Spleen (tissue), 7 donors: Measurements from ENCODE around the gene SASH1.

Experiments
- CTCF ChIP-seq, 11 experiments: fragments of 200-600 bp in 7 of 11; fragments of 450-650 bp in 4 of 11; sonication (generic) in 4 of 11; IDR thresholded peaks in 8 of 11; conservative IDR thresholded peaks in 3 of 11; 1 replicate in 7 of 11; 2 replicates in 4 of 11; pipeline versions ENCODE4 v1.4.0 to v1.8.0; 2016 to 2021; ENCODE audit warnings: antibody characterized with exemption in 11 of 11, inconsistent platforms in 4 of 11, mild to moderate bottlenecking in 1 of 11
- POLR2A ChIP-seq, 3 donors: fragments of 450-650 bp; IDR thresholded peaks; one replicate each; pipeline ENCODE4 v1.5.1; 2017; ENCODE audit warnings: antibody characterized with exemption in 3 of 3, mild to moderate bottlenecking in 1 of 3
- donor health status: DM: no; HTN: no; CAD: no; lungs with moderate emphysema.
- donor health status: DM: no; HTN: no; CAD: no.
- donor health status: DM: no; HTN: no; CAD: no.

- TF ChIP-seq CTCF (IDR thresholded peaks at IDR 0.05 in 8 of 11, conservative IDR thresholded peaks at IDR 0.05 in 3 of 11) (no peak), POLR2A (IDR thresholded peaks at IDR 0.05) (no peak)
Observed at GRCh38 chr6:148351309-148351708, 8.7 kb downstream of the SASH1 start.
